ENCODE measurements around the gene PXMP2.

The PXMP2 gene

DNA sequence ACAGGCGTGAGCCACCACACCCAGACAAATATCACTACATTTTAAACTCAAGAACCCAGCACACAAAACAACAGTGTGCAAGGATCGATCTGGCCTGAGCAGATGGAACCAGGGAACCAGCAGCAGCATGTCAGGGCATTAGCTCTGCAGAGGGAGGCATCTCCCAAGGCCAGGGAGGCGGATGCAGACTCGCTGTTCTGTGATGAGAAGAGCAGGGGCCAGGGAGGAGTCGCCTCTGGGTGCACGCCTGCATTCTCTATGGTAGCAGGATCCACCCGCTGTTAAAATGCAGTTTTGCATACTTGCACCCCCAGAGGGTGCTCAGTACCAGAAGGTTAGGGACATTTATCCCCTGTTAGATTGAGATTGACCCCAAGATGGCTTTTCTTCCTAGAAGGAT, 41.1 kb downstream of the PXMP2 start:
- Histone ChIP-seq H3K27me3 (ENCODE audit: insufficient read depth, low read depth) (no peaks in the 10 kb centered on the region), H3K36me3 (ENCODE audit: insufficient read depth) (no peaks in the 10 kb centered on the region), H3K4me3 (IDR thresholded peaks at IDR 0.05; ENCODE audit: insufficient read depth, low read depth, low read length) (no peak overlapping the region), H3K9ac (no peak overlapping the region), H3K4me1 (ENCODE audit: low read depth, poor library complexity, severe bottlenecking) (no peaks in the 10 kb centered on the region), H3K4me2 (no peak overlapping the region), H3K79me2 (ENCODE audit: insufficient read depth, low read depth) (no peaks in the 10 kb centered on the region), H4K20me1 (ENCODE audit: insufficient read depth) (no peaks in the 10 kb centered on the region), H3K27ac (no peak overlapping the region), H2AFZ (ENCODE audit: low read depth) (no peak overlapping the region)
- TF ChIP-seq, protein P1, sequence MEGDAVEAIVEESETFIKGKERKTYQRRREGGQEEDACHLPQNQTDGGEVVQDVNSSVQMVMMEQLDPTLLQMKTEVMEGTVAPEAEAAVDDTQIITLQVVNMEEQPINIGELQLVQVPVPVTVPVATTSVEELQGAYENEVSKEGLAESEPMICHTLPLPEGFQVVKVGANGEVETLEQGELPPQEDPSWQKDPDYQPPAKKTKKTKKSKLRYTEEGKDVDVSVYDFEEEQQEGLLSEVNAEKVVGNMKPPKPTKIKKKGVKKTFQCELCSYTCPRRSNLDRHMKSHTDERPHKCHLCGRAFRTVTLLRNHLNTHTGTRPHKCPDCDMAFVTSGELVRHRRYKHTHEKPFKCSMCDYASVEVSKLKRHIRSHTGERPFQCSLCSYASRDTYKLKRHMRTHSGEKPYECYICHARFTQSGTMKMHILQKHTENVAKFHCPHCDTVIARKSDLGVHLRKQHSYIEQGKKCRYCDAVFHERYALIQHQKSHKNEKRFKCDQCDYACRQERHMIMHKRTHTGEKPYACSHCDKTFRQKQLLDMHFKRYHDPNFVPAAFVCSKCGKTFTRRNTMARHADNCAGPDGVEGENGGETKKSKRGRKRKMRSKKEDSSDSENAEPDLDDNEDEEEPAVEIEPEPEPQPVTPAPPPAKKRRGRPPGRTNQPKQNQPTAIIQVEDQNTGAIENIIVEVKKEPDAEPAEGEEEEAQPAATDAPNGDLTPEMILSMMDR (conservative IDR thresholded peaks at IDR 0.05; ENCODE audit: low read depth, low read length): no peak

- H3K4me1 ChIP-seq (ENCODE audit: low read depth, poor library complexity, severe bottlenecking): no peaks in the 10 kb centered on the region
- H3K4me3 ChIP-seq (IDR thresholded peaks at IDR 0.05; ENCODE audit: insufficient read depth, low read depth, low read length): no peak overlapping the region
- no peak overlapping the region for H3K4me2 ChIP-seq
- no peaks in the 10 kb centered on the region; the same call in 1 of the 2 replicates for H3K36me3 ChIP-seq (ENCODE audit: insufficient read depth)
- no peaks in the 10 kb centered on the region for H3K27me3 ChIP-seq (ENCODE audit: insufficient read depth, low read depth)
- H3K9ac ChIP-seq: no peak overlapping the region
- no peak overlapping the region for H3K27ac ChIP-seq
- no peaks in the 10 kb centered on the region for H3K79me2 ChIP-seq (ENCODE audit: insufficient read depth, low read depth)
- H4K20me1 ChIP-seq (ENCODE audit: insufficient read depth): no peaks in the 10 kb centered on the region
- no peak overlapping the region for H2AFZ ChIP-seq (ENCODE audit: low read depth)
- TF ChIP-seq, protein P1 (conservative IDR thresholded peaks at IDR 0.05; ENCODE audit: low read depth, low read length): no peak
Observed at GRCh38 chr12:132729541-132730320, 42.3 kb downstream of the PXMP2 start.

DNA sequence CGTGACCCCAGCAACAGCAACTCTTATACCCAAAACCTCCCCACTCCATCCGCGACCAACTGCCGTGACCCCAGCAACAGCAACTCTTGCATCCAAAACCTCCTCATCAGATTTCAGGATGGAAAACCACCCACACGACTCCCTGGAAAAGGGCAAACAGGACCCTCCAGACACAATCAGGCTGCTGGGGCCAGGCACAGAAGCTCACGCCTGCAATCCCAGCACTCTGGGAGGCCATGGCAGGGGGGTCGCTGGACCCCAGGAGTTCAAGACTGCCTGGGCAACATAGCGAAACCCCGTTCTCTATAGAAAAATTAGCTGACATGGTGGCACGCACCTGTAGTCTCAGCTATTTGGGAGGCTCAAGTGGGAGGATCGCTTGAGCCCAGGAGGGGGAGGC, 43.0 kb downstream of the PXMP2 start:
- Histone ChIP-seq H3K79me2 (ENCODE audit: insufficient read depth, low read depth) (no peaks in the 10 kb centered on the region), H3K27ac (no peak overlapping the region), H3K27me3 (ENCODE audit: insufficient read depth, low read depth) (no peaks in the 10 kb centered on the region), H3K4me1 (ENCODE audit: low read depth, poor library complexity, severe bottlenecking) (no peaks in the 10 kb centered on the region), H4K20me1 (ENCODE audit: insufficient read depth) (no peaks in the 10 kb centered on the region), H3K36me3 (ENCODE audit: insufficient read depth) (no peaks in the 10 kb centered on the region; the same call in 1 of the 2 replicates), H3K9ac (no peak overlapping the region), H3K4me2 (no peak overlapping the region), H3K4me3 (IDR thresholded peaks at IDR 0.05; ENCODE audit: insufficient read depth, low read depth, low read length) (no peak overlapping the region), H2AFZ (ENCODE audit: low read depth) (no peak overlapping the region)
- TF ChIP-seq, protein P1 (conservative IDR thresholded peaks at IDR 0.05; ENCODE audit: low read depth, low read length): no peak

DNA sequence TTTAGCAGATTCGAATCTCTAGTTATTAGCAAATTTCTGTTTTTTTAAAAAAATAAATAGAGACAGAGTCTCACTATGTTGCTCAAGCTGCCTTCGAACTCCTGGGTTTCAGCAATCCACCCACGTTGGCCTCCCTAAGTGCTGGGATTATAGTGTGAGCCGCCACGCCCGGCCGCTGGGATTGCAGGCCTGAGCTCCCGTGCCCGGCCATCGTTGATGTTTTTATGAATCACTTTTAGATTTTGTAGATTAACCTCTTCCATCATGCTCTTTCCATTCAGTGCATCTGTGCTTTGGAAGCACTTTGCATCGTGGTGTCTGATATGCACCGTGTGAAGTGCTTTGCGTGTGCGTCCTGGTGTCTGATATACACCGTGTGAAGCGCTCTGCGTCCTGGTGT, 44.2 kb downstream of the PXMP2 start:
- no peaks in the 10 kb centered on the region; the same call in 1 of the 2 replicates for H3K36me3 ChIP-seq (ENCODE audit: insufficient read depth)
- H3K4me3 ChIP-seq (IDR thresholded peaks at IDR 0.05; ENCODE audit: insufficient read depth, low read depth, low read length): no peak overlapping the region
- TF ChIP-seq, protein P1 (conservative IDR thresholded peaks at IDR 0.05; ENCODE audit: low read depth, low read length): no peak
- no peak overlapping the region for H3K4me2 ChIP-seq
- H2AFZ ChIP-seq (ENCODE audit: low read depth): no peak overlapping the region
- H3K27me3 ChIP-seq (ENCODE audit: insufficient read depth, low read depth): no peaks in the 10 kb centered on the region
- no peak overlapping the region for H3K27ac ChIP-seq
- H3K79me2 ChIP-seq (ENCODE audit: insufficient read depth, low read depth): no peaks in the 10 kb centered on the region
- no peaks in the 10 kb centered on the region for H3K4me1 ChIP-seq (ENCODE audit: low read depth, poor library complexity, severe bottlenecking)
- no peaks in the 10 kb centered on the region for H4K20me1 ChIP-seq (ENCODE audit: insufficient read depth)
- H3K9ac ChIP-seq: no peak overlapping the region

Data from KMS-11 (cell line).